Esophagus muscularis mucosa (tissue), 4 donors: ENCODE measurements around the gene COL16A1. TPM values are rescaled to one million over a fixed set of nuclear protein-coding genes. Genes with fewer than 3 reads are reported as not detected.
A peak's percentile ranks its signal among the peaks of the same experiment; 100 is the strongest.

Experiments
- DNase-seq: peaks from one replicate; pipeline ENCODE4 v3.0.0-alpha.2; 2017; ENCODE audit errors: extremely low spot score
- H3K27ac ChIP-seq, 4 donors: fragments of 200-600 bp; sonication (generic); replicated peaks in 1 of 4; 1 replicate in 3 of 4; 2 replicates in 1 of 4; pipeline ENCODE4 v1.5.1; 2016 to 2019; ENCODE audit warnings: mild to moderate bottlenecking in 1 of 4
- H3K27me3 ChIP-seq, 4 donors: fragments of 200-600 bp; sonication (generic); one replicate each; pipeline versions ENCODE4 v1.5.1 to v1.6.0; 2016 to 2019
- H3K36me3 ChIP-seq, 4 donors: fragments of 200-600 bp; sonication (generic); one replicate each; pipeline ENCODE4 v1.5.1; 2016 to 2019
- H3K4me1 ChIP-seq, 4 donors: fragments of 200-600 bp; sonication (generic); one replicate each; pipeline ENCODE4 v1.5.1; 2016 to 2019
- H3K4me3 ChIP-seq, 4 donors: fragments of 200-600 bp; sonication (generic); 1 replicate in 2 of 4; 2 replicates in 2 of 4; pipeline ENCODE4 v1.5.1; 2016 to 2019; ENCODE audit warnings: mild to moderate bottlenecking in 4 of 4, moderate library complexity in 1 of 4
- H3K9me3 ChIP-seq, 4 donors: fragments of 200-600 bp; sonication (generic); 1 replicate in 3 of 4; 2 replicates in 1 of 4; pipeline ENCODE4 v1.5.1; 2016 to 2019
- CTCF ChIP-seq, 3 experiments: fragments of 200-600 bp in 2 of 3; fragments of 450-650 bp in 1 of 3; sonication (generic) in 2 of 3; IDR thresholded peaks; one replicate each; pipeline ENCODE4 v1.5.1; 2017 to 2019; ENCODE audit warnings: antibody characterized with exemption in 3 of 3, mild to moderate bottlenecking in 2 of 3, moderate library complexity in 1 of 3
- EP300 ChIP-seq: sonication (generic); formaldehyde crosslinking; IDR thresholded peaks from one replicate; pipeline ENCODE4 v1.6.1; 2017; ENCODE audit warnings: antibody characterized with exemption
- POLR2A ChIP-seq: fragments of 450-650 bp; IDR thresholded peaks from one replicate; pipeline ENCODE4 v1.6.1; 2017; ENCODE audit warnings: antibody characterized with exemption, moderate library complexity, mild to moderate bottlenecking, low read depth
- POLR2AphosphoS5 ChIP-seq, 2 donors: sonication (generic); formaldehyde crosslinking; IDR thresholded peaks; one replicate each; pipeline ENCODE4 v1.6.1; 2017; ENCODE audit warnings: antibody characterized with exemption in 2 of 2
- WGBS: methylation state at CpG from one replicate; pipeline ENCODE4 v1.1.5; 2018; 5-methylcytosine and 5-hydroxymethylcytosine counted together
- intact Hi-C: fragments of 100-400 bp; cut with DNase I; formaldehyde crosslinking; loops from one replicate; pipeline ENCODE4 v1.15.1; 2023
- total RNA-seq, 4 donors: library from RNA; depleted of rRNA; stranded (reverse); fragments of >200 nt; gene quantifications; one replicate each; pipeline versions ENCODE4 v1.1.0 to v1.2.1, GENCODE V29; 2016

The COL16A1 gene
- total RNA-seq, 4 donors from 2014 or later = 35.1 to 62.7 (median 47.6) TPM

DNA sequence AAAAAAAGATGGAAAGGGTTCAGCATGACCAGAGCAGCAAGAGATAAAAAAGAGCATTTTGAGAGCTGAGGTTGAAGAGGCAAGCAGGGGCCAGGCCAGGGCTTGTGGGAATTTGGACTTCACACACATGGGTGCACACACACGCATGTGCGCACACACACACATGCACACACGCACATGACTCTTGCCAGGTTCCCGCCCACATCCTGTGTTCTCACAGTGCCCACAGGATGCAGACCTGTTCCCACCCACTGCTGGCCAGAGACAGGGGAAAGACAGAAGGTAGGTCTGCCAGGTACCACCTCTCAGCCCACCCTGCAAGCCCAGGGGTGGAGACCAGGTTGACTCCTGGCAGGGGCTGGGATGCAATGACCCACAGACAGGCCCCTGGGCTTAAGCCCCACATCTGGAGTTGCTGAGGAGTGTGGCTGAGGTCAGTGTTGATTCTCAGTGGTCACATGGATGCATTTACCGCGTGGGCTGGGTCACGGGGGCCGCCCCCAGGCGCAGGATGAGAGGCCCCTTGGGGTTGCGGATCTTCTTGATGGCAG, 4.4 kb downstream of the COL16A1 start:
- Histone ChIP-seq H3K27me3 (no peaks in the 10 kb centered on the region), H3K9me3 (no peaks in the 10 kb centered on the region), H3K4me1 (peaks cover 43 to 83% (median 77%) of the 10 kb centered on the region in 4 donors), H3K4me3 (no peak overlapping the region), H3K27ac (peak overlapping the region; percentile 81 to 87 (median 84)), H3K36me3 (peaks cover 0 to 42% (median 12%) of the 10 kb centered on the region in 4 donors)
- intact Hi-C loops = no loop called here
- no peak for TF ChIP-seq POLR2A
- 84% methylated on average over 7 of the region's 10 CpGs for WGBS
- no peak for DNase-seq

DNA sequence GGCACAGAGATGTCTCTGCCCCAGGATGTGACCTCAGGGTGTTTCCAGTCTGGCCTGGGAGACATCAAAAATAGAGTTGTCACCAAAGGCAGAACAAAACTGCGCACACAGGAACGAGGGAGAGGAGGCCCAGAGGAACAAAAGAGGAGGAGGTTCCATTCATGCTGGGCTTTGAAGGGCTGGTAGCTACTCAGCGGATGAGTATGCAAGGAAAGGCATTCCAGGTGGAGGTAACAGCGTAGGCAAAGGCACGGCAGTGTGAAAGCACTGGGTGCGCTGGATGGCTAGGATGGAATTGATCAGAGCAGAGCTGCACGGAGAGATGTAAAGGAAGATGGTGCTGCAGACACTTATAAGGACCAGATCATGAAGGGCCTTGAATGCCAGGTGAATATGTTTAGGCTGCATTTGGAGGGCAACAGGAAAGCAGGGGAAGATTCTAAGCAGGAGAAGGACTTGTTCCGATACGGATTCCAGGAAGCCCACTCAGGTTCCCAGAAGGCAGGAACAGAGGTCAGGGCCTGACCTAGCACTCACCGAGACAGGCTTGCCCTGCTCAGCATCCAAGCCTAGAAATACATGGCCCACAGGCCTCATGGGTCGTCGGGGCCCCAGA, 6.3 kb downstream of the COL16A1 start:
- Histone ChIP-seq H3K36me3 (peaks cover 0 to 49% (median 14%) of the 10 kb centered on the region in 4 donors), H3K4me3 (no peak overlapping the region), H3K27ac (peak overlapping the region in 2 of 4 donors; percentile 32 to 41), H3K4me1 (peaks cover 28 to 63% (median 58%) of the 10 kb centered on the region in 4 donors), H3K27me3 (no peaks in the 10 kb centered on the region), H3K9me3 (no peaks in the 10 kb centered on the region)
- intact Hi-C loops = no loop called here
- TF ChIP-seq EP300 = no peak
- 88% methylated on average over 12 of the region's 12 CpGs for WGBS
- no peak for DNase-seq

DNA sequence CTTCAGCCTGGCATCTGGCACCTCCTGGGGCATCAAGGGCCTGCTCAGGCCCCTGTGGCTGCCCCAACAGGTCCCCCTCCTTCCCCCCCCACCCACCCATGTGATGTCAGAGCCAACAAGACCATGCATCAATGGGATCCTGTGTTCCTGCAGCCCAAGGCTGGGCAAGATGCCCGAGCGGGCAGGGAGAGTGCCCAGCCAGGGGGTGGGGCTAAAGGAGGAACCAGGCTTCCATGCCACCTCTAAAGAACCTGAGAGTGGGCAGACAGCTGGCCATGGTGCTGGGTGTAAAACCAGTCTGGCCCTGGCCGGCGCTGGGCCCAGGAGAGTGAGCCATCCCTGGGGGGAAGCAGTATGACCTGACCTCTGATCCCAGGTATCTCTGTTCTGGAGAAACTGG, 7.6 kb downstream of the COL16A1 start:
- no peak for DNase-seq
- H3K27ac ChIP-seq = peak overlapping the region; percentile 40 to 59 (median 46)
- 80% methylated on average over 2 of the region's 4 CpGs for WGBS
- H3K9me3 ChIP-seq = no peaks in the 10 kb centered on the region
- no peaks in the 10 kb centered on the region for H3K27me3 ChIP-seq
- no peak for TF ChIP-seq EP300
- no peak for TF ChIP-seq POLR2AphosphoS5 (IDR thresholded peaks at IDR 0.05)
- no peak for TF ChIP-seq POLR2A
- no peak for TF ChIP-seq CTCF (IDR thresholded peaks at IDR 0.05)
- peaks cover 0 to 60% (median 14%) of the 10 kb centered on the region in 4 donors for H3K36me3 ChIP-seq
- H3K4me1 ChIP-seq = peaks cover 17 to 51% (median 46%) of the 10 kb centered on the region in 4 donors
- H3K4me3 ChIP-seq = no peak overlapping the region
- intact Hi-C loops = no loop called here

GRCh38 chr1:31695327-31695726, 8.5 kb downstream of the COL16A1 start:
- Histone ChIP-seq H3K4me3 (no peak overlapping the region), H3K36me3 (peaks cover 0 to 70% (median 17%) of the 10 kb centered on the region in 4 donors), H3K9me3 (no peaks in the 10 kb centered on the region), H3K4me1 (peaks cover 8 to 42% (median 37%) of the 10 kb centered on the region in 4 donors), H3K27ac (peak overlapping the region; percentile 40 to 59 (median 46)), H3K27me3 (no peaks in the 10 kb centered on the region)
- WGBS = 100% methylated on average over 1 of the region's 5 CpGs
- TF ChIP-seq POLR2A (no peak), POLR2AphosphoS5 (IDR thresholded peaks at IDR 0.05) (no peak), EP300 (no peak), CTCF (IDR thresholded peaks at IDR 0.05) (no peak)
- DNase-seq = no peak
- intact Hi-C loops = no loop called here

DNA sequence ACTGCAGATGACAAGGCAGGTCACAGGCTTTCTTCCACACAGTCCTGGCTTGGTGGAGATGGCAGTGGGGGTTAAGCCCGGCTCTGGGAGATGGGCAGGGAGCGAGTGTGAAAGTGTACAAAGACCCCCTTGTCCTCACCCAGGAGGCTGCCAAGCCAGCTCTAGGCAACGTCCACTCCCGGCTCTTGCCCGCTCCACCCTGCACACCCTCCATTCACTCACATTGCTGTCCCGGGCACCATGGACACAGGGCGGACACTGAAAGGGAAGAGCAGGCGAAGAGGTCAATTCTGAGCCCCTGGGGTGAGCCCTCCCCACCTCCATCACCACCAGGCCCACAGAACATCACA, 8.9 kb downstream of the COL16A1 start:
- no peaks in the 10 kb centered on the region for H3K9me3 ChIP-seq
- no peak overlapping the region for H3K4me3 ChIP-seq
- H3K27ac ChIP-seq = peak overlapping the region in 3 of 4 donors; percentile 41 to 59 (median 52)
- H3K4me1 ChIP-seq = peaks cover 4 to 38% (median 33%) of the 10 kb centered on the region in 4 donors
- H3K27me3 ChIP-seq = no peaks in the 10 kb centered on the region
- intact Hi-C loops = no loop called here
- TF ChIP-seq EP300 (no peak), POLR2AphosphoS5 (IDR thresholded peaks at IDR 0.05) (peak in 1 of 2 donors; percentile 4)
- 86% methylated on average over 8 of the region's 8 CpGs for whole genome bisulfite sequencing
- DNase-seq = no peak
- H3K36me3 ChIP-seq = peaks cover 0 to 74% (median 19%) of the 10 kb centered on the region in 4 donors

DNA sequence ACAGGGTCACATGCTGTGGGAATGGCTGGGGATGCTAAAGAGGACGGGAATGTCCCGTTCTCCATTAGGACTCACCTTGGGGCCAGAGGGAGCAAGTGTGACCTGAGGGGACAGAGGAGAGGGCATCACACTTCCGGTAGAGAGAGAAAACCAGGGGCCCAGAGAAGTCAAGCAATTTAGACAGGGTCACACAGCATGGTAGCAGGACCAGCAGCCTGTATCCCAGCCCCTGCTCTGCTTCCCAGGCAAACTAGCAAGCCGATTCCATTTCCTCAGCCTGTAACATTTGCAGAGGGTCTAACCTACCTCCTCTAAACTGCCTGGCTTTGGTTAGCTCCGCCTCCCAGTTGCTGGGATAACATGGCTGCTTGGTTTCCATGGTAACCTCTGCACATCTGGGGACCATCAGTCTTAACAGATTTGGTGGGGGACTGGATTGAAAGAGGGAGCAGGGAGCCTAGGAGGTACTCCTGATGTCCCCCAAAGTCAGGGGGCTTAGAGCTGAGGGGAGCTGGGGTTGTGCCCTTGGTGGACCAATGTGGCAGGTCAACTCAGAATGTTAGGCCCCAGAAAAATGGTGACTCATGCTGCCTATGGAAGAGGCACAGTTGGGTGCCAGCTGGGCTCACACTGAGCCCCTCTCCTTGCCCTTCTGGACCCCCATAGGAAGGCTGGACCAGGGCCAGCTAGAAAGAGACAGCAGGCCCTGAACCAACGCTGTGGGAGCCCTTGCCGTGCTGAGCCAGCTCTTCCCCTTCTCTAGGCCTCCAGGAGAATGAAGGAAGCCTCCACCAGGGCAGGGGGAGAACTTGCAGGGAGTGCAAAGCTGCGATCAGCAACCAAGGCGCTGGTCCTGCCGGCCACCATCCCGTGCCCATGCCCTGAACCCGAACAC, 9.5 kb downstream of the COL16A1 start:
- intact Hi-C loops = no loop called here
- DNase-seq = no peak
- no peaks in the 10 kb centered on the region for H3K9me3 ChIP-seq
- no peak overlapping the region for H3K4me3 ChIP-seq
- 79% methylated on average over 8 of the region's 12 CpGs for WGBS
- peaks cover 0 to 78% (median 20%) of the 10 kb centered on the region in 4 donors for H3K36me3 ChIP-seq
- H3K27ac ChIP-seq = peak overlapping the region in 2 of 4 donors; percentile 22 to 44
- TF ChIP-seq CTCF (IDR thresholded peaks at IDR 0.05) = no peak
- no peak for TF ChIP-seq EP300
- no peak for TF ChIP-seq POLR2A
- no peak for TF ChIP-seq POLR2AphosphoS5 (IDR thresholded peaks at IDR 0.05)
- H3K27me3 ChIP-seq = no peaks in the 10 kb centered on the region
- peaks cover 0 to 32% (median 27%) of the 10 kb centered on the region in 4 donors for H3K4me1 ChIP-seq
